Panc1 (cell line): ENCODE measurements around the gene FAM200B. TPM values are rescaled to one million over a fixed set of nuclear protein-coding genes. Genes with fewer than 3 reads are reported as not detected.

Source experiments
- ATAC-seq: fragments of 200-7000 bp; cut with Tn5 transposase; 2 replicates; pipeline ENCODE4 v1.9.1; 2020; ENCODE audit warnings: mild to moderate bottlenecking, moderate library complexity
- BruUV-seq: library from RNA; stranded (reverse); fragments of 400-500 nt; replicated peaks from 2 replicates; lab custom pipeline; 2021; lab: Mats Ljungman, UMichigan
- CTCF ChIA-PET: fragments of 300-600 bp; sonication (Branson Sonifier 250); formaldehyde crosslinking; loops from one replicate; lab custom pipeline; 2022; ENCODE audit warnings: antibody characterized with exemption; lab: Charles Lee
- POLR2A ChIA-PET: fragments of 300-600 bp; sonication (Branson Sonifier 250); formaldehyde crosslinking; loops from one replicate; lab custom pipeline; 2022; ENCODE audit warnings: antibody characterized with exemption; lab: Charles Lee
- DNase-seq: peaks from one replicate; pipeline ENCODE4 v3.0.0-alpha.2; 2010; ENCODE audit warnings: low read depth, low spot score
- H3K27ac ChIP-seq: 2 replicates; pipeline ENCODE4 v1.5.1; 2011; ENCODE audit warnings: mild to moderate bottlenecking, low read length, inconsistent platforms
- H3K27me3 ChIP-seq: fragments of 200-500 bp; sonication (Bioruptor generic); 2 replicates; pipeline ENCODE4 v1.6.0; 2014; ENCODE audit warnings: low read length, inconsistent platforms; ENCODE audit not compliant: control insufficient read depth, insufficient read depth
- H3K36me3 ChIP-seq: fragments of 200-500 bp; sonication (Bioruptor generic); 2 replicates; pipeline ENCODE4 v1.5.1; 2014; ENCODE audit warnings: inconsistent platforms, mild to moderate bottlenecking, low read length, moderate library complexity; ENCODE audit not compliant: control insufficient read depth, insufficient read depth
- H3K4me1 ChIP-seq: 2 replicates; pipeline ENCODE4 v1.5.1; 2011; ENCODE audit warnings: inconsistent platforms, mild to moderate bottlenecking, low read length, moderate library complexity; ENCODE audit not compliant: control insufficient read depth, insufficient read depth
- H3K4me3 ChIP-seq, 2 experiments: 2 replicates each; pipeline ENCODE4 v1.5.1; 2011 to 2012; ENCODE audit warnings: low read depth in 2 of 2, low read length in 2 of 2, mild to moderate bottlenecking in 2 of 2, inconsistent platforms in 1 of 2, moderate library complexity in 1 of 2
- H3K9me3 ChIP-seq: fragments of 200-500 bp; sonication (Bioruptor generic); 2 replicates; pipeline ENCODE4 v1.5.1; 2014; ENCODE audit warnings: low read depth, mild to moderate bottlenecking, inconsistent platforms, low read length, moderate library complexity; ENCODE audit not compliant: control insufficient read depth, insufficient read depth
- CTCF ChIP-seq: fragments of 450-650 bp; IDR thresholded peaks from 2 replicates; pipeline ENCODE4 v1.5.1; 2017; ENCODE audit warnings: mild to moderate bottlenecking
- POLR2AphosphoS5 ChIP-seq: IDR thresholded peaks from 2 replicates; pipeline ENCODE4 v1.6.1; 2012; ENCODE audit warnings: mild to moderate bottlenecking, low read depth, low read length, moderate library complexity
- SIN3A ChIP-seq: IDR thresholded peaks from 2 replicates; pipeline ENCODE4 v1.6.1; 2012; ENCODE audit warnings: low read depth, mild to moderate bottlenecking, low read length, moderate library complexity, borderline replicate concordance; ENCODE audit not compliant: insufficient read depth
- TCF7L2 ChIP-seq: IDR thresholded peaks from 2 replicates; pipeline ENCODE4 v1.6.1; 2011; ENCODE audit warnings: mild to moderate bottlenecking, low read depth, low read length, inconsistent platforms
- in situ Hi-C: cut with HindIII; loops from 2 replicates; pipeline ENCODE4 v1.10.0; 2016; ENCODE audit warnings: low sequenced_read_pairs, low pct_unique_long_range_greater_than_20kb
- intact Hi-C: fragments of 100-400 bp; cut with micrococcal nuclease; formaldehyde crosslinking; loops from one replicate; pipeline ENCODE4 v1.10.0; 2022; ENCODE audit not compliant: unreplicated experiment
- total RNA-seq: library from RNA; stranded (reverse); gene quantifications from one replicate; pipeline ENCODE4 v1.2.1, GENCODE V29; 2021; ENCODE audit not compliant: unreplicated experiment
- TF ChIP-seq, protein P1 (sequence below), 2 experiments: IDR thresholded peaks; 2 replicates each; pipeline ENCODE4 v1.6.1; 2011 to 2012; ENCODE audit warnings: low read depth in 2 of 2, control low read depth in 1 of 2, low read length in 1 of 2, mild to moderate bottlenecking in 1 of 2, moderate library complexity in 1 of 2; ENCODE audit not compliant: insufficient read depth in 1 of 2

The FAM200B gene
- total RNA-seq, 1 experiment from 2014 or later = 15.2 TPM

- H3K4me3 ChIP-seq = no peak overlapping the region
- ATAC-seq (no peak), DNase-seq (no peak)
- intact Hi-C loops (no loop called here), in situ Hi-C loops (no loop called here)
- H3K9me3 ChIP-seq = no peaks in the 10 kb centered on the region
- H3K27ac ChIP-seq = no peak overlapping the region
- no peaks in the 10 kb centered on the region for H3K27me3 ChIP-seq
- H3K4me1 ChIP-seq = no peaks in the 10 kb centered on the region
- no peak for TF ChIP-seq TCF7L2
- TF ChIP-seq POLR2AphosphoS5 = no peak
- TF ChIP-seq, protein P1, sequence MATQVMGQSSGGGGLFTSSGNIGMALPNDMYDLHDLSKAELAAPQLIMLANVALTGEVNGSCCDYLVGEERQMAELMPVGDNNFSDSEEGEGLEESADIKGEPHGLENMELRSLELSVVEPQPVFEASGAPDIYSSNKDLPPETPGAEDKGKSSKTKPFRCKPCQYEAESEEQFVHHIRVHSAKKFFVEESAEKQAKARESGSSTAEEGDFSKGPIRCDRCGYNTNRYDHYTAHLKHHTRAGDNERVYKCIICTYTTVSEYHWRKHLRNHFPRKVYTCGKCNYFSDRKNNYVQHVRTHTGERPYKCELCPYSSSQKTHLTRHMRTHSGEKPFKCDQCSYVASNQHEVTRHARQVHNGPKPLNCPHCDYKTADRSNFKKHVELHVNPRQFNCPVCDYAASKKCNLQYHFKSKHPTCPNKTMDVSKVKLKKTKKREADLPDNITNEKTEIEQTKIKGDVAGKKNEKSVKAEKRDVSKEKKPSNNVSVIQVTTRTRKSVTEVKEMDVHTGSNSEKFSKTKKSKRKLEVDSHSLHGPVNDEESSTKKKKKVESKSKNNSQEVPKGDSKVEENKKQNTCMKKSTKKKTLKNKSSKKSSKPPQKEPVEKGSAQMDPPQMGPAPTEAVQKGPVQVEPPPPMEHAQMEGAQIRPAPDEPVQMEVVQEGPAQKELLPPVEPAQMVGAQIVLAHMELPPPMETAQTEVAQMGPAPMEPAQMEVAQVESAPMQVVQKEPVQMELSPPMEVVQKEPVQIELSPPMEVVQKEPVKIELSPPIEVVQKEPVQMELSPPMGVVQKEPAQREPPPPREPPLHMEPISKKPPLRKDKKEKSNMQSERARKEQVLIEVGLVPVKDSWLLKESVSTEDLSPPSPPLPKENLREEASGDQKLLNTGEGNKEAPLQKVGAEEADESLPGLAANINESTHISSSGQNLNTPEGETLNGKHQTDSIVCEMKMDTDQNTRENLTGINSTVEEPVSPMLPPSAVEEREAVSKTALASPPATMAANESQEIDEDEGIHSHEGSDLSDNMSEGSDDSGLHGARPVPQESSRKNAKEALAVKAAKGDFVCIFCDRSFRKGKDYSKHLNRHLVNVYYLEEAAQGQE (IDR thresholded peaks at IDR 0.05; ENCODE audit: insufficient read depth in 1 of 2, low read depth in 2 of 2, low read length in 1 of 2) = no peak
- no peak for TF ChIP-seq CTCF
- no peak for TF ChIP-seq SIN3A
- no TSS peak for BruUV-seq
- H3K36me3 ChIP-seq = peaks cover 12% of the 10 kb centered on the region; the same call in 1 of the 2 replicates
- CTCF ChIA-PET = no interaction called here
- POLR2A ChIA-PET = no interaction called here
Measured at GRCh38 chr4:15688051-15688450, 6.4 kb downstream of the FAM200B start.

DNA sequence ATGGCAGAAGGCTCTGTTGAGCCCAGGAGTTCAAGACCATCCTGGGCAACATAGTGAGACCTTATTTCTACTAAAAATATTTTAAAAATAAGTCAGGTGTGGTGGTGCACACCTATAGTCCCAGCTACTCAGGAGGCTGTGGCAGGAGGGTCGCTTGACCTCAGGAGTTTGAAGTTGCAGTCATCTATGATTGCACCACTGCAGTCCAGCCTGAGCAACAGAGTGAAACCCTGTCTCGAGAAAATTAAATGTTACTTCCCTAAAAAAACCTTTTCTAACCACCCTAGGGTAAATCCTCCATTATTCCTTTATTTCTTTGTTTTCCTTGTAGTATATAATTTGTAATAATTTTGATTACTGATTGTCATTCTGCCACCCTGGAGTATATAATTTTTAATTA, 7.9 kb downstream of the FAM200B start:
- Histone ChIP-seq H3K27ac (no peak overlapping the region), H3K4me3 (no peak overlapping the region), H3K27me3 (no peaks in the 10 kb centered on the region), H3K4me1 (no peaks in the 10 kb centered on the region), H3K9me3 (no peaks in the 10 kb centered on the region), H3K36me3 (peaks cover 12% of the 10 kb centered on the region; the same call in 1 of the 2 replicates)
- no peak for TF ChIP-seq CTCF
- TF ChIP-seq TCF7L2 = no peak
- TF ChIP-seq, protein P1 (IDR thresholded peaks at IDR 0.05; ENCODE audit: insufficient read depth in 1 of 2, low read depth in 2 of 2, low read length in 1 of 2) = no peak
- TF ChIP-seq POLR2AphosphoS5 = no peak
- no peak for TF ChIP-seq SIN3A
- no TSS peak for BruUV-seq
- POLR2A ChIA-PET = no interaction called here
- intact Hi-C loops = no loop called here
- no peak for DNase-seq
- ATAC-seq = no peak
- CTCF ChIA-PET = no interaction called here
- in situ Hi-C loops = no loop called here
